Progenitor cell of endocrine pancreas (in vitro differentiated cells): ENCODE data around the gene OR1J4. TPM values are rescaled to one million over a fixed set of nuclear protein-coding genes. Genes with fewer than 3 reads are reported as not detected.
"Not testable (repeated sequence)": the region's sequence is repeated elsewhere in the genome, so short reads cannot be mapped to it uniquely, and the experiment has no call there.

Experiments
- DNase-seq: peaks from one replicate; pipeline ENCODE4 v3.0.0; 2021; ENCODE audit warnings: low spot score; ENCODE audit not compliant: unreplicated experiment
- H3K27ac Mint-ChIP-seq: 2 replicates; pipeline ENCODE4 v1.8.0; 2021; ENCODE audit warnings: mild to moderate bottlenecking, moderate library complexity, mixed read lengths
- H3K27me3 Mint-ChIP-seq: 2 replicates; pipeline ENCODE4 v1.8.0; 2021; ENCODE audit warnings: mixed read lengths
- H3K36me3 Mint-ChIP-seq: 2 replicates; pipeline ENCODE4 v1.8.0; 2022; ENCODE audit warnings: mixed read lengths; ENCODE audit not compliant: insufficient read depth
- H3K4me1 Mint-ChIP-seq: 2 replicates; pipeline ENCODE4 v1.8.0; 2021; ENCODE audit warnings: low read depth, mixed read lengths
- H3K4me3 Mint-ChIP-seq: 2 replicates; pipeline ENCODE4 v1.8.0; 2021; ENCODE audit warnings: low read depth, mild to moderate bottlenecking, moderate library complexity, mixed read lengths
- H3K9me3 Mint-ChIP-seq: 2 replicates; pipeline ENCODE4 v1.8.0; 2021; ENCODE audit warnings: low read depth, mixed read lengths
- total RNA-seq: library from RNA; stranded (reverse); gene quantifications from 2 replicates; pipeline ENCODE4 v1.2.1, GENCODE V29; 2021
- TF ChIP-seq, protein P1 (sequence below): fragments of 200-600 bp; sonication (generic); IDR thresholded peaks from one replicate; pipeline ENCODE4 v1.5.0; 2021; ENCODE audit warnings: antibody characterized with exemption, mild to moderate bottlenecking; ENCODE audit not compliant: unreplicated experiment

OR1J4 gene
- total RNA-seq, 1 donor from 2014 or later: not detected

DNA sequence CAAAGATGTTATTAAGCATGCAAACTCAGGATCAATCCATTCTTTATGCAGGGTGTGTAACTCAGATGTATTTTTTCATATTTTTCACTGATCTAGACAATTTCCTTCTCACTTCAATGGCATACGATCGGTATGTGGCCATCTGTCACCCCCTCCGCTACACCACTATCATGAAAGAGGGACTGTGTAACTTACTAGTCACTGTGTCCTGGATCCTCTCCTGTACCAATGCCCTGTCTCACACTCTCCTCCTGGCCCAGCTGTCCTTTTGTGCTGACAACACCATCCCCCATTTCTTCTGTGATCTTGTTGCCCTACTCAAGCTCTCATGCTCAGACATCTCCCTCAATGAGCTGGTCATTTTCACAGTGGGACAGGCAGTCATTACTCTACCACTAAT, 435 bp downstream of the OR1J4 start:
- TF ChIP-seq, protein P1, sequence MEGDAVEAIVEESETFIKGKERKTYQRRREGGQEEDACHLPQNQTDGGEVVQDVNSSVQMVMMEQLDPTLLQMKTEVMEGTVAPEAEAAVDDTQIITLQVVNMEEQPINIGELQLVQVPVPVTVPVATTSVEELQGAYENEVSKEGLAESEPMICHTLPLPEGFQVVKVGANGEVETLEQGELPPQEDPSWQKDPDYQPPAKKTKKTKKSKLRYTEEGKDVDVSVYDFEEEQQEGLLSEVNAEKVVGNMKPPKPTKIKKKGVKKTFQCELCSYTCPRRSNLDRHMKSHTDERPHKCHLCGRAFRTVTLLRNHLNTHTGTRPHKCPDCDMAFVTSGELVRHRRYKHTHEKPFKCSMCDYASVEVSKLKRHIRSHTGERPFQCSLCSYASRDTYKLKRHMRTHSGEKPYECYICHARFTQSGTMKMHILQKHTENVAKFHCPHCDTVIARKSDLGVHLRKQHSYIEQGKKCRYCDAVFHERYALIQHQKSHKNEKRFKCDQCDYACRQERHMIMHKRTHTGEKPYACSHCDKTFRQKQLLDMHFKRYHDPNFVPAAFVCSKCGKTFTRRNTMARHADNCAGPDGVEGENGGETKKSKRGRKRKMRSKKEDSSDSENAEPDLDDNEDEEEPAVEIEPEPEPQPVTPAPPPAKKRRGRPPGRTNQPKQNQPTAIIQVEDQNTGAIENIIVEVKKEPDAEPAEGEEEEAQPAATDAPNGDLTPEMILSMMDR: no peak
- peaks cover 31% of the 10 kb centered on the region for H3K27me3 Mint-ChIP-seq
- no peaks in the 10 kb centered on the region for H3K4me1 Mint-ChIP-seq
- no peak overlapping the region for H3K27ac Mint-ChIP-seq
- H3K9me3 Mint-ChIP-seq: peaks cover 12% of the 10 kb centered on the region
- DNase-seq: no peak
- H3K36me3 Mint-ChIP-seq: no peaks in the 10 kb centered on the region
- no peak overlapping the region for H3K4me3 Mint-ChIP-seq

DNA sequence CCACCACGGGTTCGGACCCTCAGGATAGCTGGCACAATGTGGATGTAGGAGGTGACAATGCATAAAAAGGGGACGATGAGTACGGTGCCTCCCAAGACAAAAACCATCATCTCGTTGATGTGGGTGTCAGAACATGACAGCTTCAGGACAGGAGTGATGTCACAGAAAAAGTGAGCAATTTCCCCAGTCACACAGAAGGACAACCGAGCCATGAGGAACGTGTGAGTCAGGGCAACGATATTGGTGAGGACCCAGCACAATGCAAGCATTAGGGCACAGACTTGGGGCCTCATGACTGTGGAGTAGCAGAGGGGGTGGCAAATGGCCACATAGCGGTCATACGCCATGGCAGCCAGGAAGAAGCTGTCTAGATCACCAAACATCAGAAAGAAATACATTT, 7.7 kb downstream of the OR1J4 start:
- no peak for DNase-seq
- H3K27me3 Mint-ChIP-seq: peaks cover 8% of the 10 kb centered on the region
- peaks cover 31% of the 10 kb centered on the region for H3K9me3 Mint-ChIP-seq
- no peaks in the 10 kb centered on the region for H3K36me3 Mint-ChIP-seq
- peaks cover 2% of the 10 kb centered on the region for H3K4me1 Mint-ChIP-seq
- H3K27ac Mint-ChIP-seq: no peak overlapping the region
- no peak overlapping the region for H3K4me3 Mint-ChIP-seq
- TF ChIP-seq, protein P1: no peak

DNA sequence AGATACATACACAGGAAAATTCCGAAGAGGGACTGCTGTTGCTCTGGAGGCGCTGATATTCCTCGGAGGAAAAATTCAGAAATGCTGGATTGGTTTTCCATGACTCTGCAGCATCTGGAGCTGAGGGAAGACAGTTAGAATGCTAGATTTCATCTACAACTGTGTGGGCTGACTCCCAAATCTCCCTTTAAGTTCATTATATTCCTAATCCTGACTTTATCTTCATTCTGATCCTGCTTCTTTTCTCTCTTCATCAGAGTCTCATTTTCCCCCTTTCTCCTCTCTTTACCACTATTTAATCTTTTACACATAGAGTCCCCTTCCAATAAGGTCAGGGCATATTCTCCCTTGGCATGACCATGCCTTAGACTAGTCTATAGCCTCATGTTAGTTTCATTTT, 8.3 kb downstream of the OR1J4 start, which contains the start of gene OR1N1:
TSS of gene OR1N1 (minus strand) at position 101 of the 400 bp plus-strand sequence. CDS start at position 101, 0 bp downstream.
- no peaks in the 10 kb centered on the region for H3K36me3 Mint-ChIP-seq
- TF ChIP-seq, protein P1: no peak
- H3K27ac Mint-ChIP-seq: no peak within 1 kb of the TSS
- DNase-seq: no peak
- peaks cover 2% of the 10 kb centered on the region for H3K4me1 Mint-ChIP-seq
- H3K9me3 Mint-ChIP-seq: peaks cover 31% of the 10 kb centered on the region
- H3K4me3 Mint-ChIP-seq: no peak within 1 kb of the TSS
- H3K27me3 Mint-ChIP-seq: peaks cover 8% of the 10 kb centered on the region

DNA sequence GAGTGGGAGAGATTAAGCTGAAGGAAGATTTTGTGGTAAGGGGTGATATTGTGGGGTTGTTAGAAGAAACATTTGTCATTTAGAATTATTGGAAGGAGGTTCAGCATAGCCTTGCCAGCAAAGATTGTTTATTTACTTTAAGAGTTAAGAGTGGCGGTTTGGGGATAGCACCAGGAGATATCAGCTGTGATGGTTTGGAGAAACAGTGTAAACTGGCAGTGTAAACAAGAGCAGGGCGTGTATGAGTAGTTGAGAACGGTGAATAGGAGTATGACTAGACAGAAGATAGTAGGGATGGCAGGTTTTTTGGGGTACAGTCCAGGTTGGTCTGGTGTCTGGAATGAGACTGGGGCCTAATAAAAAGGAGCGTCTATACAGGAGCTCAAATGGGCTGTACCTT, 12.2 kb downstream of the OR1J4 start:
- H3K27me3 Mint-ChIP-seq, H3K27ac Mint-ChIP-seq, H3K4me1 Mint-ChIP-seq, DNase-seq, H3K36me3 Mint-ChIP-seq, H3K4me3 Mint-ChIP-seq: not testable (repeated sequence)
- peaks cover 54% of the 10 kb centered on the region for H3K9me3 Mint-ChIP-seq

DNA sequence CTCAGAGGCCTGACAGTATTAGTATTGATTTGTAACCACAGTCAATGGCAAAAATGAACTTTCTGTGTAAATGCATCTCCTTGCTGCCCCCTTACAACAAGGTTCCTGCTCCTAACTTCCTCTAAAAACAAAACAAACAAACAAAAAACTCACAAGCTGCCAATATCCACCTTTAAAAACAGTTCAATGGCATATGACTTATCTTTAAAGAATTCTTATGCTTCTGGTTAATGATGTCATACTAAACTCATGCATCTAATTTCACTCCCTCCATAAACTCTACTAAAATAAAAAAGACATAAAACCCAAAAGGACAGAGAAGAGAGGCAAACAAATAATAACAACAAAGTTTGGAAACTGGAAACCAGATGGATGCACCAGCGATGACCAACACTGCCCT, 17.2 kb downstream of the OR1J4 start:
- peaks cover 52% of the 10 kb centered on the region for H3K9me3 Mint-ChIP-seq

DNA sequence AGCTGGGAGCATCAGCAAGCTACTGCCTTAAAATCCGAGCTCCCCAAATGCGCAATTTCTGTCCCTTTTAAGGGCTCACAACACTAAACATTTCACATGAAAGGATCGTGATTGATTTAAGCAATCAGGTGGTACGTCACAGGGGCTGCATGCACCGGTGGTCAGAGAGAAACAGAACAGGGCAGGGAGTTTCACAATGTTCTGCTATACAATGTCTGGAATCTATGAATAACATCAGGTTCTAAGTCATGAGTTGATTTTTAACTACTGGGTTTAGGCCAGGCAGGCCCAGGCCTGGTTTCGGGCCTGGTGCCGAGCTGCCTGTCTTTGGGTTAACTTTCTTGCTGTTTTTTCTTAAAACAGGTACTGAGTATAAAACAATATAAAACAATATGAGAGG, 18.1 kb downstream of the OR1J4 start:
- not testable (repeated sequence) for H3K27ac Mint-ChIP-seq, H3K4me3 Mint-ChIP-seq, DNase-seq, H3K4me1 Mint-ChIP-seq, H3K27me3 Mint-ChIP-seq, H3K36me3 Mint-ChIP-seq
- peaks cover 50% of the 10 kb centered on the region for H3K9me3 Mint-ChIP-seq

More for the DNA sequence above, 17.2 kb downstream of the OR1J4 start:
- Mint-ChIP-seq H3K36me3 (no peaks in the 10 kb centered on the region), H3K4me3 (no peak overlapping the region), H3K27me3 (no peaks in the 10 kb centered on the region), H3K27ac (no peak overlapping the region), H3K4me1 (peaks cover 1% of the 10 kb centered on the region)
- no peak for DNase-seq
- TF ChIP-seq, protein P1: no peak
